Testis (tissue), 3 donors: ENCODE measurements around the gene LGALS7B. TPM values are rescaled to one million over a fixed set of nuclear protein-coding genes. Genes with fewer than 3 reads are reported as not detected.
A peak's percentile ranks its signal among the peaks of the same experiment; 100 is the strongest.
"Not testable (repeated sequence)": the region's sequence is repeated elsewhere in the genome, so short reads cannot be mapped to it uniquely, and the experiment has no call there.

ENCODE experiments used
- DNase-seq: peaks from one replicate; pipeline ENCODE4 v3.0.0-alpha.2; 2019
- H3K27ac ChIP-seq, 2 donors: fragments of 200-600 bp; sonication (generic); one replicate each; pipeline ENCODE4 v1.5.1; 2019
- H3K27me3 ChIP-seq: fragments of 200-600 bp; sonication (generic); one replicate; pipeline ENCODE4 v1.5.1; 2019
- H3K36me3 ChIP-seq: fragments of 200-600 bp; sonication (generic); one replicate; pipeline ENCODE4 v1.5.1; 2017; ENCODE audit warnings: low read depth; ENCODE audit errors: missing control alignments
- H3K4me1 ChIP-seq: fragments of 200-600 bp; sonication (generic); one replicate; pipeline ENCODE4 v1.5.1; 2019
- H3K4me3 ChIP-seq, 2 donors: fragments of 200-600 bp; sonication (generic); one replicate each; pipeline ENCODE4 v1.5.1; 2017 to 2019
- H3K9me3 ChIP-seq: fragments of 200-600 bp; sonication (generic); one replicate; pipeline ENCODE4 v1.5.1; 2017
- POLR2A ChIP-seq: fragments of 450-650 bp; IDR thresholded peaks from one replicate; pipeline ENCODE4 v1.6.1; 2017; ENCODE audit warnings: antibody characterized with exemption, mild to moderate bottlenecking, moderate library complexity
- WGBS, 2 donors: methylation state at CpG; one replicate each; pipeline ENCODE4 v1.1.5; 2018; 5-methylcytosine and 5-hydroxymethylcytosine counted together
- intact Hi-C: fragments of 100-400 bp; cut with DNase I; formaldehyde crosslinking; loops from one replicate; pipeline ENCODE4 v1.15.1; 2023; ENCODE audit warnings: low total_unique reads
- polyA plus RNA-seq: library from polyadenylated mRNA; stranded (reverse); fragments of 350-450 nt; fragmentation: Illumina TruSeq; extraction: RNeasy Lipid Tissue Mini Kit (QIAGEN cat#74804); gene quantifications from one replicate; pipeline ENCODE4 v1.2.3, GENCODE V29; 2014; ENCODE audit warnings: low read depth, low replicate concordance; ENCODE audit not compliant: insufficient read depth
- total RNA-seq, 2 donors: library from RNA; depleted of rRNA; stranded (reverse); fragments of >200 nt; gene quantifications; one replicate each; pipeline ENCODE4 v1.2.3, GENCODE V29; 2016
- TF ChIP-seq, protein P1 (sequence below), 3 experiments: fragments of 450-650 bp in 2 of 3; fragments of 200-600 bp in 1 of 3; sonication (generic) in 1 of 3; IDR thresholded peaks; one replicate each; pipeline ENCODE4 v1.5.1; 2016 to 2019; ENCODE audit warnings: antibody characterized with exemption in 3 of 3, mild to moderate bottlenecking in 2 of 3, moderate library complexity in 1 of 3

The LGALS7B gene
- total and polyA plus RNA-seq, 3 donors from 2014 or later, result 2.3 to 8.1 TPM; not detected in 1

DNA sequence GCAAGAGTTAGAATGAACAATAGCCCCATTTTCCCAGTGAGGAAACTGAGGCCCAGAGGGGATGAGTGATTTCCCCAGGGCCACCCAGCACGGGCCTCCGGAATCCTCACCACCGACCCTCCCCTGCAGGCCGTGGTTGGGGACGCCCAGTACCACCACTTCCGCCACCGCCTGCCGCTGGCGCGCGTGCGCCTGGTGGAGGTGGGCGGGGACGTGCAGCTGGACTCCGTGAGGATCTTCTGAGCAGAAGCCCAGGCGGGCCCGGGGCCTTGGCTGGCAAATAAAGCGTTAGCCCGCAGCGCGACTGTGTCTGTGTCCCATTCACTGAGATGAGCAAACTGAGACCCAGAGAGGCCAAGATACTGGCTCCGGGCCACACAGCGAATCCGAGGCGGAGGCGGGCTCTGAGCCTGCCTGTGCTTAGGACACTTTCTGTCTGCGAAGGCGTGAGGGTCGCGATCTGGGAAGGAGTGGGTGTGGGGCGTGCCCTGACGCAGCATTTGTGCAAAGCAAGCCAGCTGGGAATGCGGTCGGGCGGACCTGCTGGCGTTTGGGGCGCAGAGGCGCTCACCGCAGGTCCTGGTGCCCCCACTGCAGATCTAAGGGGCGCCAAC is 2.6 kb downstream of the LGALS7B start:
- H3K4me3 ChIP-seq, DNase-seq, H3K27ac ChIP-seq, H3K4me1 ChIP-seq, H3K36me3 ChIP-seq, H3K9me3 ChIP-seq, intact Hi-C loops, H3K27me3 ChIP-seq: not testable (repeated sequence)
- no CpG with 5 or more reads among the region's 40 CpGs for WGBS, 2 donors

DNA sequence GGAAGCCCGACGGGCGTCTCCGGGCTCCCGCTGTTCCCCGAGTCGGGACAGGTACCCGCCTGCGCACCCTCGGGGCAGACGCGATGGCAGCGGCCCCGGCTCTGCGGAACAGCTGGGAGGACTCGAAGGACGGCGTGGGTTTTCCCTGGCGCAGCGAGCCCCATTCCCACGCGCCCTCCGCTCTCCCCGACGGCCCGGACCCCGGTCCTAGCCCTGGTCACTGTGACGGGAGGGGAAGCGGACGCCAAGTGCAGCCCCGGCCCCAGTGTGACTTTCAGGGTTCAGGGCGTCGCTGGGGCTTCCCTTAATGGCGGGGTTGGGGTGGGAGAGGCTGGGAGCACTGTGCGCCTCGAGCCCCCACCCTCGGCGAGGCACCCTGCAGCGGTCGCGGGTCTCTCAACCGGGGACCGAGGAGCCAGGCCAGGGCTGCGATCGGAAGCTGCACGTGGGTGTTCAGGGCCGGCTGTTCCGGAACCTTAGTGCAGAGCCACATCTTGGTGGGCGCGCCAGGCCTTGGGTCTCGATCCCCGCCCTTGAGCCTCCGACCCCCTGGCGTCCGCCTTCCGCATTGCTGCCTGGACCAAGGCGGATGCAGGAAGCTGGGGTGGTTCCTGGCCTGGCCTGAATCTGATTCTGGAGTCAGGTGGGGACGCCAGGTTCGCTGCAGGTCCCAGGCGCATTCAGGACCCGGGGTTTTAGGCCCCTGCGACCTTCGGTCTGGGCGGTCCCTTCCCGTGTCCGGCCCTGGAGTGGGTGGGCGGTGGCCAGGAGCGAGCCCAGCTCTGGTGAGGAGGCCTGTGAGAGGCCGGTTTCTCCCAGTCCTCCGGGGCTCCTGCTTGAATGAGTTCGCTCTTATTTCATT is 3.5 kb downstream of the LGALS7B start:
- Histone ChIP-seq H3K36me3 (no peaks in the 10 kb centered on the region), H3K9me3 (no peaks in the 10 kb centered on the region), H3K4me1 (no peaks in the 10 kb centered on the region), H3K27me3 (no peaks in the 10 kb centered on the region), H3K27ac (no peak overlapping the region), H3K4me3 (peak overlapping the region in 1 of 2 donors; percentile 12)
- WGBS, 2 donors, result 14 to 26% methylated on average over 9 to 41 of the region's 71 CpGs
- intact Hi-C loops, result no loop called here
- no peak for DNase-seq
- TF ChIP-seq POLR2A, result no peak
- TF ChIP-seq, protein P1, sequence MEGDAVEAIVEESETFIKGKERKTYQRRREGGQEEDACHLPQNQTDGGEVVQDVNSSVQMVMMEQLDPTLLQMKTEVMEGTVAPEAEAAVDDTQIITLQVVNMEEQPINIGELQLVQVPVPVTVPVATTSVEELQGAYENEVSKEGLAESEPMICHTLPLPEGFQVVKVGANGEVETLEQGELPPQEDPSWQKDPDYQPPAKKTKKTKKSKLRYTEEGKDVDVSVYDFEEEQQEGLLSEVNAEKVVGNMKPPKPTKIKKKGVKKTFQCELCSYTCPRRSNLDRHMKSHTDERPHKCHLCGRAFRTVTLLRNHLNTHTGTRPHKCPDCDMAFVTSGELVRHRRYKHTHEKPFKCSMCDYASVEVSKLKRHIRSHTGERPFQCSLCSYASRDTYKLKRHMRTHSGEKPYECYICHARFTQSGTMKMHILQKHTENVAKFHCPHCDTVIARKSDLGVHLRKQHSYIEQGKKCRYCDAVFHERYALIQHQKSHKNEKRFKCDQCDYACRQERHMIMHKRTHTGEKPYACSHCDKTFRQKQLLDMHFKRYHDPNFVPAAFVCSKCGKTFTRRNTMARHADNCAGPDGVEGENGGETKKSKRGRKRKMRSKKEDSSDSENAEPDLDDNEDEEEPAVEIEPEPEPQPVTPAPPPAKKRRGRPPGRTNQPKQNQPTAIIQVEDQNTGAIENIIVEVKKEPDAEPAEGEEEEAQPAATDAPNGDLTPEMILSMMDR (IDR thresholded peaks at IDR 0.05), result peak in 2 of 3 experiments; percentile 18 to 46

DNA sequence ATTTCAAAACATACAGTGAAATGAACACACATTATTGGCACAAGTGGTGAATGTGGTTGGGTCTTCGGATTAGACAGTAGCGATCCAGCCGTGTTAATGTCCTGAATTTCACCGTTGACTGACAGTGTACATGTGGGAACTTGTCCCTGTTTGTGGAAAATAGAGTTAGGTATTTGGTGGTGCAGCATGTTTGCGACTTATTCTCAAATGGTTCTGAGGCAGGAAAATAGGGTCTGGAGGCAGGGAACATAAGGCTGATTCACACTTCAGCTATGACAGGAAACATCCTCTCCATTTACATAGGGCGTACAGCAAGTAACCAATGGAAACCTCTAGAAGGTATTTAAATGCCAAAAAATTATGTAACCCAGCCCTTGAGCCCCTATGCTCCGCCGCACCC is 4.2 kb downstream of the LGALS7B start:
- Histone ChIP-seq H3K4me1 (no peaks in the 10 kb centered on the region), H3K27ac (no peak overlapping the region), H3K27me3 (no peaks in the 10 kb centered on the region), H3K36me3 (no peaks in the 10 kb centered on the region), H3K9me3 (no peaks in the 10 kb centered on the region), H3K4me3 (no peak overlapping the region)
- intact Hi-C loops, result no loop called here
- no peak for DNase-seq
- TF ChIP-seq POLR2A, result no peak
- TF ChIP-seq, protein P1 (IDR thresholded peaks at IDR 0.05), result no peak
- 61 to 65% methylated on average over 8 of the region's 8 CpGs for WGBS, 2 donors

DNA sequence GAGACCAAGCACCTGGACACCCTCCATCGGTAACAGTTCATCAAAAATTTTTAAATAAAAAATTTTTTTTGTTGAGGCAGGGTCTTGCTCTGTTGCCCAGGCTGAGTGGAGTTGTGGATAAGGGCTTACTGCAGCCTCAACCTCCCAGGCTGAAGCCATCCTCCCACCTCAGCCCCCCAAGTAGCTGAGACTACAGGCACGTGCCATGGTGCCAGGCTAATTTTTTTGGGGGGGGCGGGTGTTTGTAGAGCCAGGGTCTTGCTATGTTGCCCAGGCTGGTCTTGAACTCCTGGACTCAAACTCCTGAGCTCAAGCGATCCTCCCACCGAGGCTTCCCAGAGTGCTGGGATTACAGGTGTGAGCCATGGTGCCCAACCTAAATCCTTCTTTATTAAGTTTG is 4.7 kb downstream of the LGALS7B start:
- Histone ChIP-seq H3K4me3 (no peak overlapping the region), H3K9me3 (no peaks in the 10 kb centered on the region), H3K4me1 (no peaks in the 10 kb centered on the region), H3K27ac (no peak overlapping the region), H3K27me3 (no peaks in the 10 kb centered on the region), H3K36me3 (no peaks in the 10 kb centered on the region)
- WGBS, 2 donors, result 89 to 94% methylated on average over 5 of the region's 5 CpGs
- TF ChIP-seq POLR2A, result no peak
- TF ChIP-seq, protein P1 (IDR thresholded peaks at IDR 0.05), result no peak
- no peak for DNase-seq
- intact Hi-C loops, result no loop called here

DNA sequence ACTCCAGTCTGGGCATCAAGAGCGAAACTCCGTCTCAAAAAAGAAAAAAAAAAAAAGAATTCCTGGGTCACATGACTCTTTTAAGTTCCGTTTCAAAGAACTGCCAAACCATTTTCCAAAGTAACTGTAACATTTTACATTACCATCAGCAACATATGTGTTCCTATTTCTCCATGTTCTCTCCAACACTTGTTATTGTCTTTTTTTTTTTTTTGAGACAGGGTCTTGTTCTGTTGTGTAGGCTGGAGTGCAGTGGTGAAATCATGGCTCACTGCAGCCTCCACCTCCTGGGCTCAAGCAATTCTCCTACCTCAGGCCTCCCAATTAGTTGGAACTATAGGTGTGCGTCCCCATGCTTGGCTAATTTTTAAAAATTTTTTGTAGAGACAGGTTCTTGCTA is 6.5 kb downstream of the LGALS7B start:
- WGBS, 2 donors, result 82 to 87% methylated on average over 4 of the region's 4 CpGs

More for the DNA sequence above, 6.5 kb downstream of the LGALS7B start:
- Histone ChIP-seq H3K9me3 (no peaks in the 10 kb centered on the region), H3K27me3 (no peaks in the 10 kb centered on the region), H3K4me1 (no peaks in the 10 kb centered on the region), H3K36me3 (no peaks in the 10 kb centered on the region), H3K27ac (no peak overlapping the region), H3K4me3 (no peak overlapping the region)
- TF ChIP-seq POLR2A, result no peak
- TF ChIP-seq, protein P1 (IDR thresholded peaks at IDR 0.05), result no peak
- intact Hi-C loops, result no loop called here
- no peak for DNase-seq
